Mesodermal cell (in vitro differentiated cells): ENCODE measurements around the gene EPHA2.

Experiments
- H3K27ac ChIP-seq: 2 replicates; pipeline ENCODE4 v1.7.0; 2013; ENCODE audit warnings: mild to moderate bottlenecking, low read depth, low read length, moderate library complexity; ENCODE audit not compliant: severe bottlenecking
- H3K36me3 ChIP-seq: 2 replicates; pipeline ENCODE4 v1.7.1; 2013; ENCODE audit warnings: mild to moderate bottlenecking, low read length, moderate library complexity; ENCODE audit not compliant: control insufficient read depth, insufficient read depth
- H3K4me1 ChIP-seq: one replicate; pipeline ENCODE4 v1.7.1; 2013; ENCODE audit warnings: mild to moderate bottlenecking, low read length; ENCODE audit not compliant: insufficient read depth, control insufficient read depth, poor library complexity, severe bottlenecking
- H3K4me3 ChIP-seq: 2 replicates; pipeline ENCODE4 v1.7.0; 2013; ENCODE audit warnings: low read length, control low read depth, mild to moderate bottlenecking; ENCODE audit not compliant: insufficient read depth, poor library complexity, severe bottlenecking; ENCODE audit errors: extremely low read depth
- H3K9me3 ChIP-seq: 2 replicates; pipeline ENCODE4 v1.7.1; 2013; ENCODE audit warnings: mild to moderate bottlenecking, low read length, moderate library complexity; ENCODE audit not compliant: control insufficient read depth
- WGBS, 2 experiments: methylation state at CpG; one replicate each; pipeline ENCODE4 v1.1.5; 2013; ENCODE audit warnings: missing lambda C conversion rate in 2 of 2; ENCODE audit not compliant: insufficient coverage in 2 of 2; 5-methylcytosine and 5-hydroxymethylcytosine counted together

Gene EPHA2

GRCh38 chr1:16076031-16076864, 79.6 kb downstream of the EPHA2 start:
- no peaks in the 10 kb centered on the region for H3K36me3 ChIP-seq
- no peak overlapping the region for H3K4me3 ChIP-seq
- H3K27ac ChIP-seq = no peak overlapping the region
- H3K4me1 ChIP-seq = peaks cover 17% of the 10 kb centered on the region
- WGBS, 2 experiments = 82 to 84% methylated on average over 11 to 12 of the region's 14 CpGs
- H3K9me3 ChIP-seq = no peaks in the 10 kb centered on the region

GRCh38 chr1:16075337-16076030, 80.4 kb downstream of the EPHA2 start:
- 89 to 94% methylated on average over 8 to 9 of the region's 11 CpGs for WGBS, 2 experiments
- Histone ChIP-seq H3K36me3 (no peaks in the 10 kb centered on the region), H3K27ac (no peak overlapping the region), H3K4me3 (no peak overlapping the region), H3K4me1 (peaks cover 17% of the 10 kb centered on the region), H3K9me3 (no peaks in the 10 kb centered on the region)
